HG02885 (cell line): ENCODE measurements around the gene AKAP9.
"Not testable (repeated sequence)": the region's sequence is repeated elsewhere in the genome, so short reads cannot be mapped to it uniquely, and the experiment has no call there.

ENCODE experiments used
- ATAC-seq: cut with Tn5 transposase; IDR thresholded peaks from one replicate; pipeline ENCODE4 v1.9.1; 2021; ENCODE audit warnings: mild to moderate bottlenecking; ENCODE audit not compliant: unreplicated experiment, poor library complexity

AKAP9 gene

DNA sequence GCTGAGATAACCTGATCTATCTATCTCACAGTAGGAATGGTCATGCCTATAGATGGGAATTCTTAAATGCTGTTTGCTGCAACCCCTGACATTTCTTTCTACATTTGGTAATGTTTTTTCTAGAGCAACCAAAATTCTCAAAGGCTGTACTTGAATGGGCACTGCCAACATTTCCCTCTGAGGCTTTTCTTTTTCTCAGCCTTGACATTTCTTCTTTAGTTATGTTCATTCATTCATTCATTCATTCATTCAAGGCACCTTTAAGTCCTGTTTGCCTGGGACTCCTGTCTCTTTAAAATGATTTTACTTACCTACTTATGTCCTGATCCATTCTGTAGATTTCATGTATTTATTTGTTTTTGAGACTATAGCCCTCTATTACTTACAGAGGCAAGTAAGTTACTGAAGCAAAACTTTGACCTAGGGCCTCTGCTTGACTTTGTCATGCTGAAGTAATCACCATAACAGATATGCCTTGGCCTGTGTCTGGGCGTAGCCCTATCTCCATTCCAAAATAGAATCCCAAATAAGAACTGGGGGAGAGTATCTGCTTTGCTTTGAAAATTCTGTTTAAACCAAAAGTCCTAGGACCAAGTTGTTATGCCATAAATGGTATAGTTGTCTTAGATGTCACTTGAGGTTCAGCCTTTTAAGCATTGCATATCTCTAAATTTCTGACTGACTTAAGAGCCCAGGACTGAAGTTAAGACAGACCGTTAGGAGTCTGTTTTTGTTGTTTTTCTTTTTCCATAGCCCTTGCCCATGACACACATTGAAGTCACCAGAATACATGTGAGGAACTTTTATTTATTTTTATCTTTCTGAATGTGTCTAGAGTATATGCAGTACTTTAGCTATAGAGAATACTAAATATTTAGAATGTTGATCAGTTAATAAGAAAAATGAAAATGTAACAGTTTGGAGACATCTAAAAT lies 59.2 kb downstream of the AKAP9 start:
- ATAC-seq, result no peak

GRCh38 chr7:92002720-92003119 lies 62.1 kb downstream of the AKAP9 start:
- ATAC-seq, result peak; percentile 62

GRCh38 chr7:92006046-92006445 lies 65.4 kb downstream of the AKAP9 start:
- no peak for ATAC-seq

- no peak for ATAC-seq
Measured at GRCh38 chr7:92010215-92010614, 69.6 kb downstream of the AKAP9 start.

DNA sequence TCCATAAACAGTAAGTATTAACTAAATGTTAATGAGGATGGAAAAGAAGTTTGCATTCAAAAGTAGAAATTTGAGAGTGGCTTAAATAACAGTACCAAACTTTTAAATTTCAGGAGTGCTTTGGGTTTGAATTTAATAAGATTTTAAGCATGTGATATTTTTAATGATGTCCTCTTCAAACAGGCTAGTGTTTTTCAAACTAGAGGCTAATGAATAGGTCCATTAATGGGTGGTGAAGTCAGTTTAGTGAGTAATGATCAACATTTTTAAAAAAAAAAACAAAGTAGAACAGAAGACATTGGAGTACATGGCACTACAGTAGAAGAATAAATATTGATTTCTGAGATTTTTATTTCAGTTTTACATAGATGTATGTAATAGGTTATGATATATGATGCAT lies 72.9 kb downstream of the AKAP9 start:
- ATAC-seq, result no peak

DNA sequence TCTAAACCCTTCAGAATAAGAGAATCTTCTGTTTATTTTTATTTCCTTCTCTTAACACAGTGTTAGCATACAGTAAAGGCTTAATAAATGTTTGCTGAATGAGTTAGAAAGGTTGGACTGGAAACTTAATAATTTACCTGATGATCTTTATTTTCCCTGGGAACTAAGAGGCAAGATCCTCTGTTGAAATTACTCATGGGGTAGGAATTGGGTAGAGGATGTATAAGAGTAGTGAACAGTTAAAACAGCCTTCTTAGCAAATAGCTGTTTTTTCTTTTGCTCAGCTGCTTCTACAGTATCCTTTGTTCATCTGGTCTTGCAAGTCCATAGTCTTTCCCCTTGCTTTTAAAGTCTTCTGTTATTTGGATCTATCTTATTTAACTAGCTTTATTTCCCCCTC lies 80.0 kb downstream of the AKAP9 start:
- no peak for ATAC-seq

GRCh38 chr7:92025260-92025659 lies 84.6 kb downstream of the AKAP9 start:
- ATAC-seq, result no peak

DNA sequence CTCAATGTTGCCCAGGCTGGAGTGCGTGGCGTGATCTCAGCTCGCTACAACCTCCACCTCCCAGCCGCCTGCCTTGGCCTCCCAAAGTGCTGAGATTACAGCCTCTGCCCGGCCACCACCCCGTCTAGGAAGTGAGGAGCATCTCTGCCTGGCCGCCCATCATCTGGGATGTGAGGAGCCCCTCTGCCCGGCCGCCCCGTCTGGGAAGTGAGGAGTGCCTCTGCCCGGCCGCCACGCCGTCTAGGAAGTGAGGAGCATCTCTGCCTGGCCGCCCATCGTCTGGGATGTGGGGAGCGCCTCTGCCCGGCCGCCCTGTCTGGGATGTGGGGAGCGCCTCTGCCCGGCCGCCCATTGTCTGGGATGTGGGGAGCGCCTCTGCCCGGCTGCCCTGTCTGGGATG lies 86.0 kb downstream of the AKAP9 start:
- ATAC-seq, result not testable (repeated sequence)

DNA sequence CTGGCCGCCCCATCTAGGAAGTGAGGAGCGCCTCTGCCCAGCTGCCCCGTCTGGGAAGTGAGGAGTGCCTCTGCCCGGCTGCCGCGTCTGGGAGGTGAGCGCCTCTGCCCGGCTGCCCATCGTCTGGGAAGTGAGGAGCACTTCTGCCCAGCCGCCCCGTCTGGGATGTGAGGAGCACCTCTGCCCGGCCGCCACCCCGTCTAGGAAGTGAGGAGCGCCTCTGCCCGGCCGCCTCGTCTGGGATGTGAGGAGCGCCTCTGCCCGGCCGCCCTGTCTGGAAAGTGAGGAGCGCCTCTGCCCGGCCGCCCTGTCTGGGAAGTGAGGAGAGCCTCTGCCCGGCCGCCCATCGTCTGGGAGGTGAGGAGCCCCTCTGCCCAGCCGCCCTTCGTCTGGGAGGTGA lies 86.5 kb downstream of the AKAP9 start:
- ATAC-seq, result not testable (repeated sequence)

DNA sequence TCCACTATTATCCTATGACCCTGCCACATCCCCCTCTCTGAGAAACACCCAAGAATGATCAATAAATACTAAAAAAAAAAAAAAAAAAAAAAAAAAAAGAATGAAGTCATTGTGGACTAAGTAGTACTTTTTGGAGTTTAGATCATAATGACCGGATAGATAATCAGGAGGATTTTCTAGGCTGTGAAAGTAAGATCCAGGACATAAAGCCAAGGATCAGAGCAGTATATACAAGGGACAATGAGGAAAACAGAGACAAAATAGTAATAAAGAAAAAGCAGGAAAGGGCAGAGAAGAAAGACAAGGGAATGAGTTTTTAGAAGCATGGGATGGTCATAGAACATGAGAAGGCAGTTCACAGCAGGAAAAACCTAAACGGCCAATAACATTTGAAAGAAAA lies 87.6 kb downstream of the AKAP9 start:
- ATAC-seq, result no peak

DNA sequence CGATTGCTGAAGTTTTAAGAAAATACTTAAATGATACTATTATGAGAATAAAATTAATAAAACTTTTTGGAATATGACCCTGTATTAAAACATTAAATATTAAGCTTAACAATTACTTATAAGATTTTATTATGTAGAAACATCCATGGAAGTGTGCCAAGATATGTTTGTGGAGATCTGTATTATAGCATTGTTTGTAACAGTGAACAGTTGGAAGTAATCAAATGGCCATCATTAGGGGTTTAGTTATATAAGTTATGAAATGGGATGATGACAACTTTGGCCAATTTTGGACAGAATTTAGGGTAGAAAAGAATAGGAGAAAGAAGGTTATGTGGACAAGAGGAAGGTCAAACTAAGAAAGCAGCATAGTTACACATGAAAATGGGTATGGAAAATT lies 88.0 kb downstream of the AKAP9 start:
- no peak for ATAC-seq

GRCh38 chr7:92034116-92034515 lies 93.5 kb downstream of the AKAP9 start:
- ATAC-seq, result no peak

- ATAC-seq, result no peak
Measured at GRCh38 chr7:92035576-92035975, 94.9 kb downstream of the AKAP9 start.

GRCh38 chr7:92039900-92040299 lies 99.2 kb downstream of the AKAP9 start:
- no peak for ATAC-seq

DNA sequence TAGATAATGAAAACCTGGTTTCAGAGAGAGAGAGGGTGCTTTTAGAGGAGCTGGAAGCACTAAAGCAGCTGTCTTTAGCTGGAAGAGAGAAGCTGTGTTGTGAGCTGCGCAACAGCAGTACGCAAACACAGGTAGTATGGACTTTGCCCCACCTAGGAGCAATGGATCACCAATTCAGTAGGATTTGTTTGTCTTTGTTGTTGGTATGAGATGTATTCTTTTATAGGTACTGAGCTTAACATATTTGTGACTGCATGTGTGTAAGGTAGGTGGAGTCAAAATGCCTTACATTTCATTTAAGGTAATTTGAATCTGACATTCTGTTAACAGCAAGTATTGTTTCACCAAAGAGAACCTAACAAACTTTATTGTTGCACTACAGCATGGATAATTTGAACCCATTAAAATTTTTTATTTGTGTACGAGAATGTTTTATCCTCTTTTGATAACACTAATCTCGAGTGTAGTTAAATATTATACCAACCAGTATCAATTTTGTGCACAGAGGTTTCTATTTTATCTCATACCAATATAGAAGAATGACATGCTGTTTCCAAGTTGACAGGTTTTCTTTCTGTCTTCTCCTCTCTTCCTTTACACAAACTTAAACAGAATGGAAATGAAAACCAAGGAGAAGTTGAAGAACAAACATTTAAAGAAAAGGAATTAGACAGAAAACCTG lies 101.5 kb downstream of the AKAP9 start:
- ATAC-seq, result no peak

GRCh38 chr7:92043098-92043497 lies 102.4 kb downstream of the AKAP9 start:
- no peak for ATAC-seq

GRCh38 chr7:92043637-92044036 lies 103.0 kb downstream of the AKAP9 start:
- no peak for ATAC-seq

GRCh38 chr7:92044148-92044547 lies 103.5 kb downstream of the AKAP9 start:
- ATAC-seq, result no peak

GRCh38 chr7:92044940-92045339 lies 104.3 kb downstream of the AKAP9 start:
- no peak for ATAC-seq

- ATAC-seq, result no peak
Measured at GRCh38 chr7:92051655-92052054, 111.0 kb downstream of the AKAP9 start.

- ATAC-seq, result no peak
Measured at GRCh38 chr7:92052159-92052558, 111.5 kb downstream of the AKAP9 start.

DNA sequence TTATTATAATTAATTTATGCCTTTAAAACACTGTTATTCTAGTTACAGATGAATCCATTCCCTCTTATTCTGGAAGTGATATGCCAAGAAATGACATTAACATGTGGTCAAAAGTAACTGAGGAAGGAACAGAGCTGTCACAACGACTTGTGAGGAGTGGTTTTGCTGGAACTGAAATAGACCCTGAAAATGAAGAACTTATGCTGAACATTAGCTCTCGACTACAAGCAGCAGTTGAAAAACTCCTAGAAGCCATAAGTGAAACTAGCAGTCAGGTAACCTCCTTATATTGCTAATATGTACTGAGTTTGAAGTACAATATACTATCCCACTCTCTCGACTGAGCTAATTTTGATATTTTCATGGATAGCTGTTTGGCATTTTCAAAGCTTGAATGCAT lies 112.0 kb downstream of the AKAP9 start:
- no peak for ATAC-seq
